ENCODE results near the gene PIRT.

Gene PIRT

DNA sequence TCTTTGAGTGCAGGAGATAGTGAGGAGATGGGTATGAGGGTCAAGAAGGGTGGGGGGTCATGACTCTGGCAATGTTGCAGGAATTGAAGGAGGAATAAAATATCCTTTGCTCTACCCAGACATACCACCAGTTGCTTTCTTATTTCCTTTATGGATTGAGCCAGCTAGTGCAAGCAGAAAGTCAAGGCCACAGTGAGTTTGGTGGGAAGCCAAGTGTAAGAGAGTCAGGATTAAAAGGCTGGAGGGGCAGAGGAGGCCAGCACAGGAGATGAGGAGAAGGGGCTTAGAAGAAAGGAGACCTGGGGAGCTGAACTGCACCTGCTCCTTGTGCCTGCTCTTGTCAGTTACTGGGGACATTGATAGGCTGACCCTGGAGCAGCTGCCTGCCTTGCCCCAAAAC lies 16.1 kb downstream of the PIRT start:
- DNase-seq (ENCODE audit: low read depth) = no peak
- no peak overlapping the region for H3K4me3 ChIP-seq (ENCODE audit: low read depth, low read length)
- no peak for TF ChIP-seq CTCF (IDR thresholded peaks at IDR 0.05; ENCODE audit: control insufficient read depth, extremely low read depth, insufficient read depth)

DNA sequence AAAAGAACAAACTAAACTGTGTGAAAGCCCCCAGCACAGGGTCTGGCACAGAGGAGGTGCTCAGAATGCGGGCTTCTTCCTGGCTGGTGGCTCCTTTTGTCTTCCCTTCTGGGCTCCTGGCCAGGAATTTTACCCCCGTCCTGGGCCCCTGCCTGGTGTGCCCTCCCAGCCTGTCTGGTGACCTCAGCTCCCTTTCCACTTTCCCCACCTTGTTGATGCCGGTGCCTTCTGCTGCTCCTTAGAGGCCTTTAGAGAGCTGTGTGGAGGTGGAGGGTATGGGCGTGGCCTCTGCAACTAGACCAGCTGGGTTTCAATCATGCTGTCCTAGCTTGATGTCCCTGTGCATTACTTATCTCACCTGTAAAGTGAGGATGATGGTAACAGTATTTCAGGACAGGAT lies 16.8 kb downstream of the PIRT start:
- DNase-seq (ENCODE audit: low read depth) = no peak
- H3K4me3 ChIP-seq (ENCODE audit: low read depth, low read length) = no peak overlapping the region
- TF ChIP-seq CTCF (IDR thresholded peaks at IDR 0.05; ENCODE audit: control insufficient read depth, extremely low read depth, insufficient read depth) = no peak

DNA sequence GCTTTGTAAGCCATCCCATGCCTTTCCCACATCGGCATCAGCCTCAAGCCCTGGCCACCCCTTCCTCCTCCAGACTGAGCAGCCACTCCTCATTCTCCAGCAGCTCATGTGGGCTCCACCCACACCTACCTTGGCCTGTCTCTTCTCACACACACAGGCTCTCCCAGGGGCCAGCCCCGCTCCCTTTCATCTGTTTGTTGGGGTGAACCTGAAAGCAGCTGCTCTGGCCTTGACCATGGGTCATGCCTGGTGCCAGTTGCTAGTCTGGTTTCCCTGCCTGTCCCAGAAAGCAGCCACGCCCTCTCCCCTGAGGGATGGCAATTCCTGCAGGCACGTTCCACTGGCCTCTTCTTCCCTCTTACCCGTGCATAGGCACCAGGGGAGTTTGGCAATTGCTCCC lies 22.6 kb downstream of the PIRT start:
- no peak for TF ChIP-seq CTCF (IDR thresholded peaks at IDR 0.05; ENCODE audit: control insufficient read depth, extremely low read depth, insufficient read depth)
- DNase-seq (ENCODE audit: low read depth) = no peak
- H3K4me3 ChIP-seq (ENCODE audit: low read depth, low read length) = no peak overlapping the region

GRCh38 chr17:10814075-10814474 lies 23.8 kb downstream of the PIRT start:
- no peak overlapping the region for H3K4me3 ChIP-seq (ENCODE audit: low read depth, low read length)
- no peak for DNase-seq (ENCODE audit: low read depth)
- no peak for TF ChIP-seq CTCF (IDR thresholded peaks at IDR 0.05; ENCODE audit: control insufficient read depth, extremely low read depth, insufficient read depth)

DNA sequence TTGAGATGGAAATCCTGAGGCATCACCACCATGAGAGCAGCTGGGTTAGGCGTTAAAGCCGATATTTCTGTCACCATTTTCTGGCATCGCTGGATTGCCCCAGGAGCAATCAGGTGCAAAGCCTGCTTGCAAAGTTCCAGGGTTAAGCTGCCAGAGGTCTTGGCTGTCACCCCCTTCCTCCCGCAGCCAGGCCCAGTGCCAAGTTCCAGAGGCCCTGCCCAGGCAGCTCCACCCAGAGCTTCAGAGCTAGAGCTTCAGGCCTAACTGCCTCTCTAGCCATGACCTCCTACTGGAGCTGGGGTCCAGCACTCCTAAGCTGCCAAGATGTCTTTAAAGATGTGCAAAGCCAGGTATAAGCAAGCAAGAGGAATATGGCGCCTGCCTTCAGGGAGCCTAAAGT lies 25.2 kb downstream of the PIRT start:
- H3K4me3 ChIP-seq (ENCODE audit: low read depth, low read length) = no peak overlapping the region
- no peak for TF ChIP-seq CTCF (IDR thresholded peaks at IDR 0.05; ENCODE audit: control insufficient read depth, extremely low read depth, insufficient read depth)
- DNase-seq (ENCODE audit: low read depth) = no peak

DNA sequence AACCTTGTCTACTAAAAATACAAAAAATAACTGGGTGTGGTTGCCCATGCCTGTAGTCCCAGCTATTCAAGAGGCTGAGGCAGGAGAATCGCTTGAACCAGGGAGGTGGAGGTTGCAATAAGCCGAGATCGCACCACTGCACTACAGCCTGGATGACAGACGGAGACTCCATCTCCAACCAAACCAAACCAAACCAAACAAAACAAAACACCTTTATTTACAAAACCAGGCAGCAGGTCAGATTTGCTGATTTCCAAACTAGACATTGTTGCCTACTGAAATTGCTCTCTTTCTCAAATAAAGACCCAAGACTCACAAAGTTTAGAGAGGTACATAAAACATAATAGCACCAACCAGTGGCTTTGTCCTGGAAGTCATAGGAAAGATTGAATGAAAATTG lies 28.3 kb downstream of the PIRT start:
- DNase-seq (ENCODE audit: low read depth) = no peak
- TF ChIP-seq CTCF (IDR thresholded peaks at IDR 0.05; ENCODE audit: control insufficient read depth, extremely low read depth, insufficient read depth) = no peak
- H3K4me3 ChIP-seq (ENCODE audit: low read depth, low read length) = no peak overlapping the region

- TF ChIP-seq CTCF (IDR thresholded peaks at IDR 0.05; ENCODE audit: control insufficient read depth, extremely low read depth, insufficient read depth) = no peak
- H3K4me3 ChIP-seq (ENCODE audit: low read depth, low read length) = no peak overlapping the region
- no peak for DNase-seq (ENCODE audit: low read depth)
Measured at GRCh38 chr17:10807704-10808128, 30.2 kb downstream of the PIRT start.

Measured in LNCaP clone FGC (cell line).